ENCODE results near the gene MDFIC.

- TF ChIP-seq POLR2AphosphoS5 (IDR thresholded peaks at IDR 0.05) (no peak), POLR2A (IDR thresholded peaks at IDR 0.05) (no peak), EP300 (IDR thresholded peaks at IDR 0.05) (no peak)
- TF ChIP-seq, protein P1, sequence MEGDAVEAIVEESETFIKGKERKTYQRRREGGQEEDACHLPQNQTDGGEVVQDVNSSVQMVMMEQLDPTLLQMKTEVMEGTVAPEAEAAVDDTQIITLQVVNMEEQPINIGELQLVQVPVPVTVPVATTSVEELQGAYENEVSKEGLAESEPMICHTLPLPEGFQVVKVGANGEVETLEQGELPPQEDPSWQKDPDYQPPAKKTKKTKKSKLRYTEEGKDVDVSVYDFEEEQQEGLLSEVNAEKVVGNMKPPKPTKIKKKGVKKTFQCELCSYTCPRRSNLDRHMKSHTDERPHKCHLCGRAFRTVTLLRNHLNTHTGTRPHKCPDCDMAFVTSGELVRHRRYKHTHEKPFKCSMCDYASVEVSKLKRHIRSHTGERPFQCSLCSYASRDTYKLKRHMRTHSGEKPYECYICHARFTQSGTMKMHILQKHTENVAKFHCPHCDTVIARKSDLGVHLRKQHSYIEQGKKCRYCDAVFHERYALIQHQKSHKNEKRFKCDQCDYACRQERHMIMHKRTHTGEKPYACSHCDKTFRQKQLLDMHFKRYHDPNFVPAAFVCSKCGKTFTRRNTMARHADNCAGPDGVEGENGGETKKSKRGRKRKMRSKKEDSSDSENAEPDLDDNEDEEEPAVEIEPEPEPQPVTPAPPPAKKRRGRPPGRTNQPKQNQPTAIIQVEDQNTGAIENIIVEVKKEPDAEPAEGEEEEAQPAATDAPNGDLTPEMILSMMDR (IDR thresholded peaks at IDR 0.05), result no peak
Observed at GRCh38 chr7:115005953-115006352, 84.1 kb downstream of the MDFIC start.

Measured in upper lobe of left lung (tissue), 4 donors.